ENCODE results near the gene ZNF80. TPM values are rescaled to one million over a fixed set of nuclear protein-coding genes. Genes with fewer than 3 reads are reported as not detected.

The ZNF80 gene
- total RNA-seq, 1 donor from 2014 or later, result not detected

DNA sequence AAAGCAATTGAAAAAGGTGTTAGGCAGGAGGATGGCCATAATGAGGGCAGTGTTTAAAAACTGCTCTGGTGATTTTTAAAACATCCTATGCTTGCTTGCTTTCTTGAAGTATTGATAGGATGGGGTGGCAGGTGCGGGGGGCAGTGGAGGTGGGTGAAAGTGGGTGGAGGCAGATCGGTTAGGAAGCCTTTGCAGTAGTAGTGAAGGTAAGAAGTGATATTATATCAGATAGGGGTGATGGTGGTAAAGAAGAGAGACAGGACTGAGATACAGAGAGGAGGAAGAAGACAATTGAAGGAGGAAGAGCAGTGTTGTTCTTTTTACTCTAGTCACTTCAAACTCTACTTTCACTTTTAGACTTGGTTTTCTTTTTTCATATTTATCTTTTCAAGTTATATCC lies 11.1 kb downstream of the ZNF80 start:
- Histone ChIP-seq H3K27me3 (ENCODE audit: control insufficient read depth, insufficient read depth, low read length) (no peaks in the 10 kb centered on the region), H3K4me3 (ENCODE audit: low read depth, low read length) (no peak overlapping the region), H3K36me3 (ENCODE audit: control insufficient read depth, insufficient read depth, low read length) (no peaks in the 10 kb centered on the region)
- TF ChIP-seq, protein P1, sequence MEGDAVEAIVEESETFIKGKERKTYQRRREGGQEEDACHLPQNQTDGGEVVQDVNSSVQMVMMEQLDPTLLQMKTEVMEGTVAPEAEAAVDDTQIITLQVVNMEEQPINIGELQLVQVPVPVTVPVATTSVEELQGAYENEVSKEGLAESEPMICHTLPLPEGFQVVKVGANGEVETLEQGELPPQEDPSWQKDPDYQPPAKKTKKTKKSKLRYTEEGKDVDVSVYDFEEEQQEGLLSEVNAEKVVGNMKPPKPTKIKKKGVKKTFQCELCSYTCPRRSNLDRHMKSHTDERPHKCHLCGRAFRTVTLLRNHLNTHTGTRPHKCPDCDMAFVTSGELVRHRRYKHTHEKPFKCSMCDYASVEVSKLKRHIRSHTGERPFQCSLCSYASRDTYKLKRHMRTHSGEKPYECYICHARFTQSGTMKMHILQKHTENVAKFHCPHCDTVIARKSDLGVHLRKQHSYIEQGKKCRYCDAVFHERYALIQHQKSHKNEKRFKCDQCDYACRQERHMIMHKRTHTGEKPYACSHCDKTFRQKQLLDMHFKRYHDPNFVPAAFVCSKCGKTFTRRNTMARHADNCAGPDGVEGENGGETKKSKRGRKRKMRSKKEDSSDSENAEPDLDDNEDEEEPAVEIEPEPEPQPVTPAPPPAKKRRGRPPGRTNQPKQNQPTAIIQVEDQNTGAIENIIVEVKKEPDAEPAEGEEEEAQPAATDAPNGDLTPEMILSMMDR (IDR thresholded peaks at IDR 0.05; ENCODE audit: insufficient read depth, low read length, poor library complexity, severe bottlenecking), result no peak
- DNase-seq (ENCODE audit: low read depth), result no peak

- H3K4me3 ChIP-seq (ENCODE audit: low read depth, low read length), result no peak overlapping the region
- TF ChIP-seq, protein P1 (IDR thresholded peaks at IDR 0.05; ENCODE audit: insufficient read depth, low read length, poor library complexity, severe bottlenecking), result no peak
- H3K27me3 ChIP-seq (ENCODE audit: control insufficient read depth, insufficient read depth, low read length), result no peaks in the 10 kb centered on the region
- no peaks in the 10 kb centered on the region for H3K36me3 ChIP-seq (ENCODE audit: control insufficient read depth, insufficient read depth, low read length)
- DNase-seq (ENCODE audit: low read depth), result no peak
Observed at GRCh38 chr3:114223143-114223542, 14.2 kb downstream of the ZNF80 start.

- no peak for DNase-seq (ENCODE audit: low read depth)
- TF ChIP-seq, protein P1 (IDR thresholded peaks at IDR 0.05; ENCODE audit: insufficient read depth, low read length, poor library complexity, severe bottlenecking), result no peak
- no peaks in the 10 kb centered on the region for H3K27me3 ChIP-seq (ENCODE audit: control insufficient read depth, insufficient read depth, low read length)
- no peaks in the 10 kb centered on the region for H3K36me3 ChIP-seq (ENCODE audit: control insufficient read depth, insufficient read depth, low read length)
- no peak overlapping the region for H3K4me3 ChIP-seq (ENCODE audit: low read depth, low read length)
Observed at GRCh38 chr3:114221881-114222264, 15.5 kb downstream of the ZNF80 start.

- H3K36me3 ChIP-seq (ENCODE audit: control insufficient read depth, insufficient read depth, low read length), result no peaks in the 10 kb centered on the region
- no peak for DNase-seq (ENCODE audit: low read depth)
- TF ChIP-seq, protein P1 (IDR thresholded peaks at IDR 0.05; ENCODE audit: insufficient read depth, low read length, poor library complexity, severe bottlenecking), result no peak
- H3K27me3 ChIP-seq (ENCODE audit: control insufficient read depth, insufficient read depth, low read length), result no peaks in the 10 kb centered on the region
- H3K4me3 ChIP-seq (ENCODE audit: low read depth, low read length), result no peak overlapping the region
Observed at GRCh38 chr3:114221165-114221880, 16.1 kb downstream of the ZNF80 start.

DNA sequence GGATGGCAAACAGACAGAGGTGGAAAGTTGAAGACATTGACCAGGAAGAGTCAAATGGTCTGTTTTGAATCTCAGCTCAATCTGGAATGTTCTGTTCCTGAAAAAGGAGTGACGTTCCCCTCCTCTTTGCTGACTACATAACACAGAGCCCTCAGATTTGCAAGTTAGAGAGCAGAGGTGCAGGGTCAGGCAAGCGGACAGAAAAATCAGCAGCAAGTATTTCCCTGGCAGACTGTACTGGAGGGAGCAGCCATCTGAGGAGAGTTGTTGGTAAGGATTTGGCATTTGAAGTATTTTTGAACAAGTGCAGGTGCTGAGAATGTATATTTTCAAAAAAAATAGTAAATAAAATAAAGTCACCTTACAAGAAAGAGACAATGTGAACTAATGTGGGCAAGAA lies 17.6 kb downstream of the ZNF80 start:
- TF ChIP-seq, protein P1 (IDR thresholded peaks at IDR 0.05; ENCODE audit: insufficient read depth, low read length, poor library complexity, severe bottlenecking), result no peak
- no peak overlapping the region for H3K4me3 ChIP-seq (ENCODE audit: low read depth, low read length)
- no peaks in the 10 kb centered on the region for H3K27me3 ChIP-seq (ENCODE audit: control insufficient read depth, insufficient read depth, low read length)
- DNase-seq (ENCODE audit: low read depth), result no peak
- no peaks in the 10 kb centered on the region for H3K36me3 ChIP-seq (ENCODE audit: control insufficient read depth, insufficient read depth, low read length)
